ENCODE data around the gene COMP. TPM values are rescaled to one million over a fixed set of nuclear protein-coding genes. Genes with fewer than 3 reads are reported as not detected.

The COMP gene
- polyA plus RNA-seq, 1 donor (not counting 4 experiments of a cell fraction or from before 2014, with no cell fraction given): not detected

- Histone ChIP-seq H3K36me3 (ENCODE audit: control insufficient read depth in 2 of 2, extremely low read depth in 1 of 2, insufficient read depth in 2 of 2, low read length in 2 of 2) (no peaks in the 10 kb centered on the region), H3K27me3 (ENCODE audit: control insufficient read depth, extremely low read depth, insufficient read depth, low read length) (peaks cover 23% of the 10 kb centered on the region), H3K4me3 (ENCODE audit: control insufficient read depth in 2 of 3, extremely low read depth in 1 of 3, insufficient read depth in 2 of 3, low read depth in 1 of 3, low read length in 3 of 3) (no peak overlapping the region), H3K9me1 (ENCODE audit: control insufficient read depth, extremely low read depth, insufficient read depth, low read length) (no peaks in the 10 kb centered on the region), H3K9me3 (ENCODE audit: control insufficient read depth, low read depth, low read length) (no peaks in the 10 kb centered on the region), H3K9ac (ENCODE audit: control insufficient read depth, extremely low read depth, insufficient read depth, low read length) (no peak overlapping the region), H3K27ac (ENCODE audit: control insufficient read depth, insufficient read depth, low read length) (no peak overlapping the region), H3K79me2 (ENCODE audit: control insufficient read depth, insufficient read depth, low read length) (no peaks in the 10 kb centered on the region), H3K4me2 (ENCODE audit: control insufficient read depth, extremely low read depth, insufficient read depth, low read depth, low read length) (no peak overlapping the region), H3K4me1 (ENCODE audit: control insufficient read depth, extremely low read depth, insufficient read depth, low read length) (peaks cover 8% of the 10 kb centered on the region), H2AFZ (ENCODE audit: control insufficient read depth, low read length) (no peak overlapping the region), H4K20me1 (ENCODE audit: control insufficient read depth, extremely low read depth, insufficient read depth, low read length) (no peaks in the 10 kb centered on the region)
- DNase-seq (ENCODE audit: low read depth, low spot score) (no peak), FAIRE-seq (no peak)
- dilution Hi-C loops (cut with MboI; ENCODE audit: extremely low pct_ligation_motif_present, low sequenced_read_pairs): no loop called here
- TF ChIP-seq EZH2 (IDR thresholded peaks at IDR 0.05; ENCODE audit: low read length) (no peak), CTCF (optimal IDR thresholded peaks at IDR 0.05 in 1 of 3, IDR thresholded peaks at IDR 0.05 in 1 of 3, conservative IDR thresholded peaks at IDR 0.05 in 1 of 3; ENCODE audit: extremely low read depth in 1 of 3, insufficient read depth in 2 of 3, low read length in 3 of 3) (no peak)
Observed at GRCh38 chr19:18780081-18780480, 11.0 kb downstream of the COMP start.

DNA sequence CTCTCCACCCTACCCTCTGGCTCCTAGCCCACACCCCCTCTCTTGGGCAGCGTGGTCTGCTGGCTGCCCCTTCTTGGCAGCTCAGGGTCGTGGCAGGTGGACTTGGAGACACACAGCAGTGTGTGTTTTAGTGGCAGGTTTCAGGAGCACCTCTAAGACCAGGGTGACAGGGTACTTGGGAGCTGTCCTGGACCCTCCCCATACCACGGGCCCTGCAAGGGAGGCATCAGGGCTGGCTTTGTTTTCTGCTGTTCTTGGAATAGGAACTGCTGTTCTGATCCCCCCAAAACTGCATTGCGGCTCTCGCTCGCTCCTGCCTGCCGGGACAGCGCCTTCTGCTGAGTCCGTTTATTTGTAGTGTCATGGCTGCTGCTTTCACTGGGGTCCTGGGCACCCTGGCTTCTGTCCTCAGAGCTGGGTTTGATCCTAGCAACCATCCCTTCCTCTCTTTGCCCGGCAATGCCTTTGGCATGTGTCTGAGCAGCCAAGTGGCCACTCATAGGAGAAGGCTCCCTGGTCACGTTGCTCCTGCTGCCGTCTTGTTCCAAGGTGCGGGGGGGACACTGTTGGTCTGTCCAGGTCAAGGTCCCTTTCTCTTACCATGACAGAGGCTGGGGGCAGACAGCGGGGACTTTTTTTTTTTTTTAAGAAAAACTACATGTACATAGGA is 12.1 kb downstream of the COMP start:
- Histone ChIP-seq H3K27ac (ENCODE audit: control insufficient read depth, insufficient read depth, low read length) (no peak overlapping the region), H3K27me3 (ENCODE audit: control insufficient read depth, extremely low read depth, insufficient read depth, low read length) (peaks cover 13% of the 10 kb centered on the region), H3K4me1 (ENCODE audit: control insufficient read depth, extremely low read depth, insufficient read depth, low read length) (peaks cover 8% of the 10 kb centered on the region), H4K20me1 (ENCODE audit: control insufficient read depth, extremely low read depth, insufficient read depth, low read length) (no peaks in the 10 kb centered on the region), H3K9me3 (ENCODE audit: control insufficient read depth, low read depth, low read length) (no peaks in the 10 kb centered on the region), H3K9ac (ENCODE audit: control insufficient read depth, extremely low read depth, insufficient read depth, low read length) (no peak overlapping the region), H3K4me3 (ENCODE audit: control insufficient read depth in 2 of 3, extremely low read depth in 1 of 3, insufficient read depth in 2 of 3, low read depth in 1 of 3, low read length in 3 of 3) (no peak overlapping the region), H2AFZ (ENCODE audit: control insufficient read depth, low read length) (no peak overlapping the region), H3K36me3 (ENCODE audit: control insufficient read depth in 2 of 2, extremely low read depth in 1 of 2, insufficient read depth in 2 of 2, low read length in 2 of 2) (no peaks in the 10 kb centered on the region), H3K79me2 (ENCODE audit: control insufficient read depth, insufficient read depth, low read length) (no peaks in the 10 kb centered on the region), H3K9me1 (ENCODE audit: control insufficient read depth, extremely low read depth, insufficient read depth, low read length) (no peaks in the 10 kb centered on the region), H3K4me2 (ENCODE audit: control insufficient read depth, extremely low read depth, insufficient read depth, low read depth, low read length) (no peak overlapping the region)
- FAIRE-seq (no peak), DNase-seq (ENCODE audit: low read depth, low spot score) (no peak)
- TF ChIP-seq CTCF (optimal IDR thresholded peaks at IDR 0.05 in 1 of 3, IDR thresholded peaks at IDR 0.05 in 1 of 3, conservative IDR thresholded peaks at IDR 0.05 in 1 of 3; ENCODE audit: extremely low read depth in 1 of 3, insufficient read depth in 2 of 3, low read length in 3 of 3): no peak
- no peak for TF ChIP-seq EZH2 (IDR thresholded peaks at IDR 0.05; ENCODE audit: low read length)
- dilution Hi-C loops (cut with MboI; ENCODE audit: extremely low pct_ligation_motif_present, low sequenced_read_pairs): no loop called here
